Astrocyte (in vitro differentiated cells and primary cell): ENCODE measurements around the gene GAB2.

Experiments used
- CTCF ChIP-seq: IDR thresholded peaks from 2 replicates; pipeline ENCODE4 v1.5.1; 2011; ENCODE audit warnings: low read depth, mild to moderate bottlenecking, inconsistent platforms, low read length, moderate library complexity; ENCODE audit not compliant: insufficient read depth
- EZH2 ChIP-seq: IDR thresholded peaks from 2 replicates; pipeline ENCODE4 v1.6.1; 2012; ENCODE audit warnings: mild to moderate bottlenecking, low read length, inconsistent platforms; ENCODE audit not compliant: insufficient read depth

GRCh38 chr11:78450866-78451265, 33.2 kb upstream of the GAB2 start:
- TF ChIP-seq EZH2 (no peak), CTCF (no peak)
